HG03460 (cell line): ENCODE results near the gene TMEM232.

ENCODE experiments used
- ATAC-seq: cut with Tn5 transposase; IDR thresholded peaks from one replicate; pipeline ENCODE4 v1.9.1; 2021; ENCODE audit not compliant: unreplicated experiment

TMEM232 gene

GRCh38 chr5:110630350-110630749 is 96.1 kb downstream of the TMEM232 start:
- ATAC-seq, result no peak

- no peak for ATAC-seq
These were observed 101.0 kb downstream of the TMEM232 start for GRCh38 chr5:110625376-110625999.

GRCh38 chr5:110623874-110624273 is 102.6 kb downstream of the TMEM232 start:
- ATAC-seq, result no peak

- ATAC-seq, result no peak
These were observed 107.5 kb downstream of the TMEM232 start for GRCh38 chr5:110618941-110619340.

GRCh38 chr5:110616009-110616408 is 110.5 kb downstream of the TMEM232 start:
- ATAC-seq, result no peak

- ATAC-seq, result no peak
These were observed 113.7 kb downstream of the TMEM232 start for GRCh38 chr5:110612794-110613247.

GRCh38 chr5:110611817-110612216 is 114.7 kb downstream of the TMEM232 start:
- ATAC-seq, result no peak

GRCh38 chr5:110594866-110595265 is 131.6 kb downstream of the TMEM232 start:
- ATAC-seq, result no peak

GRCh38 chr5:110590187-110590586 is 136.3 kb downstream of the TMEM232 start:
- peak; percentile 67 for ATAC-seq

GRCh38 chr5:110588286-110588980 is 138.0 kb downstream of the TMEM232 start:
- ATAC-seq, result no peak

GRCh38 chr5:110580625-110581024 is 145.8 kb downstream of the TMEM232 start:
- no peak for ATAC-seq

- no peak for ATAC-seq
These were observed 153.7 kb downstream of the TMEM232 start for GRCh38 chr5:110572729-110573128.

GRCh38 chr5:110562191-110562590 is 164.3 kb downstream of the TMEM232 start:
- no peak for ATAC-seq

- ATAC-seq, result no peak
These were observed 165.0 kb downstream of the TMEM232 start for GRCh38 chr5:110561510-110561909.

- ATAC-seq, result no peak
These were observed 177.2 kb downstream of the TMEM232 start for GRCh38 chr5:110549301-110549700.

- ATAC-seq, result no peak
These were observed 178.3 kb downstream of the TMEM232 start for GRCh38 chr5:110548171-110548570.

- ATAC-seq, result no peak
These were observed 179.0 kb downstream of the TMEM232 start for GRCh38 chr5:110547495-110547894.

- no peak for ATAC-seq
These were observed 180.8 kb downstream of the TMEM232 start for GRCh38 chr5:110545716-110546115.

GRCh38 chr5:110544603-110545002 is 181.9 kb downstream of the TMEM232 start:
- no peak for ATAC-seq

- ATAC-seq, result no peak
These were observed 183.5 kb downstream of the TMEM232 start for GRCh38 chr5:110542949-110543348.

GRCh38 chr5:110536120-110537115 is 190.1 kb downstream of the TMEM232 start:
- ATAC-seq, result no peak
